Sigmoid colon (tissue), 7 donors: ENCODE measurements around the gene MGAT5. TPM values are rescaled to one million over a fixed set of nuclear protein-coding genes. Genes with fewer than 3 reads are reported as not detected.

Experiments used
- DNase-seq: peaks from one replicate; pipeline ENCODE4 v3.0.0-alpha.2; 2019
- H3K27ac ChIP-seq, 4 donors: fragments of 200-600 bp; sonication (generic); one replicate each; pipeline ENCODE4 v1.5.1; 2016 to 2019; ENCODE audit warnings: mild to moderate bottlenecking in 1 of 4
- H3K27me3 ChIP-seq, 3 donors: fragments of 200-600 bp; sonication (generic); one replicate each; pipeline ENCODE4 v1.5.1; 2019; ENCODE audit warnings: mild to moderate bottlenecking in 1 of 3
- H3K36me3 ChIP-seq, 4 donors: fragments of 200-600 bp; sonication (generic); one replicate each; pipeline ENCODE4 v1.5.1; 2016 to 2019
- H3K4me1 ChIP-seq, 4 donors: fragments of 200-600 bp; sonication (generic); one replicate each; pipeline ENCODE4 v1.5.1; 2017 to 2019
- H3K4me3 ChIP-seq, 4 donors: fragments of 200-600 bp; sonication (generic); one replicate each; pipeline ENCODE4 v1.5.1; 2017 to 2019; ENCODE audit warnings: mild to moderate bottlenecking in 2 of 4, moderate library complexity in 1 of 4
- H3K9me3 ChIP-seq, 4 donors: fragments of 200-600 bp in 3 of 4; sonication (generic) in 3 of 4; one replicate each; pipeline versions ENCODE4 v1.5.1 to v1.6.1; 2013 to 2019
- CTCF ChIP-seq, 4 experiments: fragments of 450-650 bp in 3 of 4; fragments of 200-600 bp in 1 of 4; IDR thresholded peaks; one replicate each; pipeline ENCODE4 v1.5.1; 2016 to 2019; ENCODE audit warnings: antibody characterized with exemption in 4 of 4, mild to moderate bottlenecking in 3 of 4, moderate library complexity in 2 of 4
- EP300 ChIP-seq, 4 donors: sonication (generic); formaldehyde crosslinking; IDR thresholded peaks; one replicate each; pipeline ENCODE4 v1.6.1; 2017; ENCODE audit warnings: antibody characterized with exemption in 4 of 4
- POLR2A ChIP-seq, 2 donors: fragments of 450-650 bp; IDR thresholded peaks; one replicate each; pipeline ENCODE4 v1.6.1; 2016; ENCODE audit warnings: antibody characterized with exemption in 2 of 2, mild to moderate bottlenecking in 2 of 2, moderate library complexity in 2 of 2
- POLR2AphosphoS5 ChIP-seq, 4 donors: sonication (generic); formaldehyde crosslinking; IDR thresholded peaks; one replicate each; pipeline ENCODE4 v1.6.1; 2017; ENCODE audit warnings: antibody characterized with exemption in 4 of 4
- WGBS, 2 donors: extraction: QIAGEN DNeasy Blood & Tissue Kit; methylation state at CpG; one replicate each; pipeline ENCODE4 v1.1.7; 2013; 5-methylcytosine and 5-hydroxymethylcytosine counted together
- intact Hi-C: fragments of 100-400 bp; cut with DNase I; formaldehyde crosslinking; loops from one replicate; pipeline ENCODE4 v1.15.1; 2023
- polyA plus RNA-seq, 3 donors: library from polyadenylated mRNA; stranded (reverse); fragments of 200-250 nt; gene quantifications; one replicate each; pipeline ENCODE4 v1.2.3, GENCODE V29; 2013
- total RNA-seq, 4 donors: library from RNA; depleted of rRNA; stranded (reverse); fragments of >200 nt; gene quantifications; one replicate each; pipeline ENCODE4 v1.1.0, GENCODE V29; 2016
- donor health status: healthy with polysubstance abuse.
- donor health status: Bipolar disorder and iron deficiency.
- donor health status: healthy.

The MGAT5 gene
- total and polyA plus RNA-seq, 7 donors, result 3.0 to 42.4 (median 30.3) TPM

GRCh38 chr2:134232461-134232860, 21.4 kb upstream of the MGAT5 start:
- Histone ChIP-seq H3K36me3 (no peaks in the 10 kb centered on the region), H3K27ac (no peak overlapping the region), H3K9me3 (peaks cover 0 to 5% (median 0%) of the 10 kb centered on the region in 4 donors), H3K4me3 (no peak overlapping the region), H3K27me3 (no peaks in the 10 kb centered on the region), H3K4me1 (peaks cover 0 to 28% (median 3%) of the 10 kb centered on the region in 4 donors)
- intact Hi-C loops, result no loop called here
- no peak for DNase-seq
- WGBS, 2 donors, result 7 to 19% methylated on average over 1 of the region's 1 CpG
- TF ChIP-seq POLR2A (IDR thresholded peaks at IDR 0.05), result no peak
- TF ChIP-seq EP300 (IDR thresholded peaks at IDR 0.05), result no peak
- TF ChIP-seq CTCF (IDR thresholded peaks at IDR 0.05), result no peak
- TF ChIP-seq POLR2AphosphoS5 (IDR thresholded peaks at IDR 0.05), result no peak

GRCh38 chr2:134232868-134233727, 20.8 kb upstream of the MGAT5 start:
- no peak for DNase-seq
- Histone ChIP-seq H3K36me3 (no peaks in the 10 kb centered on the region), H3K9me3 (peaks cover 0 to 5% (median 0%) of the 10 kb centered on the region in 4 donors), H3K4me1 (peaks cover 0 to 28% (median 3%) of the 10 kb centered on the region in 4 donors), H3K27me3 (no peaks in the 10 kb centered on the region), H3K27ac (no peak overlapping the region), H3K4me3 (no peak overlapping the region)
- WGBS, 2 donors, result 45 to 49% methylated on average over 2 of the region's 2 CpGs
- intact Hi-C loops, result no loop called here
- no peak for TF ChIP-seq CTCF (IDR thresholded peaks at IDR 0.05)
- no peak for TF ChIP-seq POLR2A (IDR thresholded peaks at IDR 0.05)
- no peak for TF ChIP-seq POLR2AphosphoS5 (IDR thresholded peaks at IDR 0.05)
- TF ChIP-seq EP300 (IDR thresholded peaks at IDR 0.05), result no peak

GRCh38 chr2:134233728-134234136, 20.1 kb upstream of the MGAT5 start:
- no peak for DNase-seq
- TF ChIP-seq POLR2AphosphoS5 (IDR thresholded peaks at IDR 0.05) (no peak), CTCF (IDR thresholded peaks at IDR 0.05) (no peak), EP300 (IDR thresholded peaks at IDR 0.05) (no peak), POLR2A (IDR thresholded peaks at IDR 0.05) (no peak)
- intact Hi-C loops, result no loop called here
- Histone ChIP-seq H3K36me3 (no peaks in the 10 kb centered on the region), H3K27ac (no peak overlapping the region), H3K4me1 (peaks cover 0 to 28% (median 3%) of the 10 kb centered on the region in 4 donors), H3K27me3 (no peaks in the 10 kb centered on the region), H3K4me3 (no peak overlapping the region), H3K9me3 (no peaks in the 10 kb centered on the region)
- WGBS, 2 donors, result 57 to 77% methylated on average over 2 of the region's 2 CpGs

- no peak for DNase-seq
- H3K4me3 ChIP-seq, result no peak overlapping the region
- WGBS, 2 donors, result 12 to 60% methylated on average over 1 of the region's 1 CpG
- H3K27me3 ChIP-seq, result no peaks in the 10 kb centered on the region
- TF ChIP-seq POLR2AphosphoS5 (IDR thresholded peaks at IDR 0.05), result no peak
- no peak for TF ChIP-seq EP300 (IDR thresholded peaks at IDR 0.05)
- no peak for TF ChIP-seq POLR2A (IDR thresholded peaks at IDR 0.05)
- no peak for TF ChIP-seq CTCF (IDR thresholded peaks at IDR 0.05)
- intact Hi-C loops, result no loop called here
- H3K9me3 ChIP-seq, result no peaks in the 10 kb centered on the region
- no peak overlapping the region for H3K27ac ChIP-seq
- H3K36me3 ChIP-seq, result no peaks in the 10 kb centered on the region
- peaks cover 0 to 28% (median 3%) of the 10 kb centered on the region in 4 donors for H3K4me1 ChIP-seq
These were observed 19.3 kb upstream of the MGAT5 start for GRCh38 chr2:134234535-134234934.
